Gastroesophageal sphincter (tissue), 3 donors: ENCODE results near the gene TIMMDC1.

Experiments used
- POLR2AphosphoS5 ChIP-seq: sonication (generic); formaldehyde crosslinking; IDR thresholded peaks from one replicate; pipeline ENCODE4 v1.6.1; 2017; ENCODE audit warnings: antibody characterized with exemption
- TF ChIP-seq, protein P1 (sequence below), 4 experiments: fragments of 200-600 bp in 2 of 4; fragments of 450-650 bp in 2 of 4; sonication (generic) in 1 of 4; IDR thresholded peaks; one replicate each; pipeline ENCODE4 v1.5.1; 2017 to 2019; ENCODE audit warnings: antibody characterized with exemption in 4 of 4, mild to moderate bottlenecking in 2 of 4, moderate library complexity in 2 of 4

- TF ChIP-seq, protein P1, sequence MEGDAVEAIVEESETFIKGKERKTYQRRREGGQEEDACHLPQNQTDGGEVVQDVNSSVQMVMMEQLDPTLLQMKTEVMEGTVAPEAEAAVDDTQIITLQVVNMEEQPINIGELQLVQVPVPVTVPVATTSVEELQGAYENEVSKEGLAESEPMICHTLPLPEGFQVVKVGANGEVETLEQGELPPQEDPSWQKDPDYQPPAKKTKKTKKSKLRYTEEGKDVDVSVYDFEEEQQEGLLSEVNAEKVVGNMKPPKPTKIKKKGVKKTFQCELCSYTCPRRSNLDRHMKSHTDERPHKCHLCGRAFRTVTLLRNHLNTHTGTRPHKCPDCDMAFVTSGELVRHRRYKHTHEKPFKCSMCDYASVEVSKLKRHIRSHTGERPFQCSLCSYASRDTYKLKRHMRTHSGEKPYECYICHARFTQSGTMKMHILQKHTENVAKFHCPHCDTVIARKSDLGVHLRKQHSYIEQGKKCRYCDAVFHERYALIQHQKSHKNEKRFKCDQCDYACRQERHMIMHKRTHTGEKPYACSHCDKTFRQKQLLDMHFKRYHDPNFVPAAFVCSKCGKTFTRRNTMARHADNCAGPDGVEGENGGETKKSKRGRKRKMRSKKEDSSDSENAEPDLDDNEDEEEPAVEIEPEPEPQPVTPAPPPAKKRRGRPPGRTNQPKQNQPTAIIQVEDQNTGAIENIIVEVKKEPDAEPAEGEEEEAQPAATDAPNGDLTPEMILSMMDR (IDR thresholded peaks at IDR 0.05), result no peak
- no peak for TF ChIP-seq POLR2AphosphoS5
Measured at GRCh38 chr3:119457246-119457645, 41.1 kb upstream of the TIMMDC1 start.
